NCI-H2029 (cell line): ENCODE results near the gene DOLPP1.

Experiments
- DNase-seq: peaks from one replicate; lab custom pipeline; 2025; lab: John Stamatoyannopoulos, UW

The DOLPP1 gene

GRCh38 chr9:129139233-129139992, 58.5 kb downstream of the DOLPP1 start:
- peak; percentile 87 for DNase-seq

GRCh38 chr9:129139993-129140396, 59.1 kb downstream of the DOLPP1 start:
- DNase-seq, result peak; percentile 97
